Stimulated activated CD4-positive, alpha-beta T cell treated with anti-CD3 and anti-CD28 coated beads, Interleukin-1b, Interleukin-23, amount 100 ng/mL, for 48 hours (primary cell): Measurements from ENCODE around the gene PGS1.

ENCODE experiments used
- DNase-seq: peaks from one replicate; pipeline ENCODE4 v3.0.0-alpha.2; 2020

The PGS1 gene

GRCh38 chr17:78430892-78431691 is 52.6 kb downstream of the PGS1 start:
- DNase-seq: no peak

- no peak for DNase-seq
Measured at GRCh38 chr17:78431692-78431958, 53.2 kb downstream of the PGS1 start.

GRCh38 chr17:78432226-78433012 is 54.0 kb downstream of the PGS1 start:
- DNase-seq: no peak

DNA sequence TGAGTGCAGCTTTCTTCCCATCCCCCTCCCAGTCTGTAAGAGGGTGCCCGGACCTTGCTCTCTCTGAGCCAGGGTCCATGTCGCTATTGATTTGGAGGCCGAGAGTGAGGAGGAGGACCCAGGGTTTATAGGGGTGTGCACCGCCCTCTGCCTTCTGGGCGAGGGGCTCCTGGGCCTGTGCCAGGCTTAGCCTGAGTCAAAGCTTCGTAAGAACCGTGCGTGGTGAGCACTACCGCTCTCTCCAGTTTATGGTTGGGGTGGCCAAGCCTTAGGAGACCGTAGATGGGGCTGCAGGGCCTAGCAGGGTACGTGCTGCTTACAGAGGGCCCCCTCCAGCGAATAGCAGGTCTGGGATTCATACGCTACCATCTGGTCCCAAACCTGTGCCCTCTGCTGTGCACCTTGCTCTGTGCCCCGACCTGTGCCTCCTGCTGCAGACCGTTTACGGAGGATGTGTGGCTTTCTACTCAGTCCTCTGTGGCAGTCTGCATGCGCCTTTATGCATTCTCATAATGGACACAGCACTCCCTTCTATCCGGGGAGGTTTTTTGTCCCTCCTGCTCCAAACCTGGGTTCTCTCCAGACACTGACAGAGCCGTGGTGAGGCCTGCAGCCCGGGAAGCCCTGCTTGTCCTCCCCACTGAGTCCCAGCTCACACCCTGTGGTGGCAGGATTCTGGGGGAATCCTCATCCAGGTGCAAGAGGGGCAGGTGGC is 54.7 kb downstream of the PGS1 start:
- DNase-seq: no peak

GRCh38 chr17:78433780-78434335 is 55.4 kb downstream of the PGS1 start:
- DNase-seq: no peak

- DNase-seq: no peak
Measured at GRCh38 chr17:78434455-78435329, 56.2 kb downstream of the PGS1 start.

DNA sequence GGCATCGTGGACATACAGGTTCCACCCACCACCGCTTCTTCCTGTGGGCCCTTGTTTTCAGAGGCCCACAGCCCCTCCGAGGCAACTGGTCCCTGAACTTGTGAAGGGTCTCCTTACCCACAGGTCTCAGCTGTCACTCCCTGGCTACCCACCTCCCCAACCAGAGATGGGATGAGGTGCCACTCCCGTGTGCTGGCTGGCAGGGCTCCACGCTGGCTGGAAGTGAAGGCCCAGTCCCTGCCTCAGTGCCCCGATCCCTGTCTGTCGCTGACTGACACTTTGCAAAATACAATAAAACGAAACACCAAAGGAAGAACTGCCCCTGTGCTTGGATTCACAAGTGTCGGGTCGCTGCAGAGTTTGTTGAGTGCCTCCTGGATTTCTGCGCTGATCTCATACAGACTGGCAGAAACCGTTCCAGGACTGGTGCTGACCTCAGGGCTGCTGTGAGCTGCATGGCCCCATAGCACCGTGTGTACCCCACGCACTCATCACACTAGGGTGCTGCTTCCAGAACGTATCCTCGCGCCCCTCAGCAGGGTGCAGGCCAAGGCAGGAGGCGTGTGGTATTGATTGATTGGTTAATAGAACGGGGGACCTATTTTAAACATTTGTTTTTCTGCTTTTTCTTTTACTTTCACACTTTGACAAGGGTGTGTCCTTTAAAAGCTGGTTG is 57.0 kb downstream of the PGS1 start:
- no peak for DNase-seq

DNA sequence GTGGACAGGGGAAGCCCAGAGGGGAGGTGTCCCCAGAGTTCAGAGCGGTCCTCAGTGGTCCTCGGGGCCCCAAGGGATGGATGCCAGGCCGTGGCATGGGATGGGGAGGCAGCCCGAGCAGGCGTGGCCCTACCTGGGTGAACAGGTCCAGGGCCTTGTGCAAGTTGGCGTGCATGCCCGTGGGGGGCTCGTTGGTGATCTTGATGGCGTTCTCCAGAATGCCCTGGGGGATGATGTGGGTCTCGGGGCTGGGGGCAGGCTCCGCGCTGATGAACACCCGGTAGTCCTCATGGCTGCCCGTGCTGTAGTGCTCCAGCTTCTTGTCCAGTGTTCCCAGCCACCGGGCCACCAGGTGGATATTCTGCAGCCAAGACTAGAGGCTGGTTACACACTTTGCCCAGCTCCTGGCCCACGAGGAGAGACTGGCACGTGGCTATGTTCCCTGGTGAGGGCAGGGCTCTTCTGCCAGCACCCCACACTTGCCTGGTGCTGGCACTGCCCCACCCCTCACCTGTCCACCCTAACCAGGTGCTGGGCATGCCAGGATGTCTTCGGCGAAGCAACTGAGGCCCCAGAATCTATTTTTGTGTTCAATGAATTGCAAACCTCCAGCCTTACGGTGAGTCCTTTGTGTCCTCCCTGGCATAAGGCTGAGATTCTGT is 59.2 kb downstream of the PGS1 start:
- no peak for DNase-seq

GRCh38 chr17:78438271-78438691 is 59.8 kb downstream of the PGS1 start:
- DNase-seq: no peak

GRCh38 chr17:78438694-78439325 is 60.4 kb downstream of the PGS1 start:
- no peak for DNase-seq

DNA sequence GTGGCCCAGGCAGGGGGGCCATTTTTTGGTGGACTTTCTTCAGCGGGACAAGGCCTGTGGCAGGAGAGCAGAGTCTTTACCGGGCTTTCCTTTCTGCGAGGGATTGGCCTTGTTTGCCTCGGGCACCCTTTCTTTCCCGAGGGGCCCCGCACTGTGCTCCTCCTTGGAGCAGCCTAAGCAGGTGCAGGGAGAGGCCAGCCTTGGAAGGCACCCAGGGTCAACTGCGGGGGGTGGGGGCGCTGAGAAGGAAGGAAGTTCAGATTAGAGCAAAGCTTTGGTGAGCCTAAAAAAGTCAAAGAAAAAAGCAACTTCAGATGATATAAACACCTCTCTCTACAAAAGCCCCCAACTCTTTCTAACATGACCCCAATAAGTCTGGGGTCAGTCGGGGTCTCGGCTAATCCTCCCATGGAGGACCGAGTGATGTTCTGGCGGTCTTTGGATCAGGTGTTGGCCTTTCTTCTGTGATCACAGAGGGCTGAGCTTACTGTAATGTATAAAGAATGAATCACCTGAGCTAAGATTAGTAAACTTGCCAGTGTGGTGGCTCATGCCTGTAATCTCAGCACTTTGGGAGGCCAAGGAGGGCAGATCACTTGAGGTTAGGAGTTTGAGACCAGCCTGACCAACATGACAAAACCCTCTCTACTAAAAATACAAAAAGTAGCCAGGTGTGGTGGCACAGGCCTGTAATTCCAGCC is 63.0 kb downstream of the PGS1 start:
- no peak for DNase-seq

DNA sequence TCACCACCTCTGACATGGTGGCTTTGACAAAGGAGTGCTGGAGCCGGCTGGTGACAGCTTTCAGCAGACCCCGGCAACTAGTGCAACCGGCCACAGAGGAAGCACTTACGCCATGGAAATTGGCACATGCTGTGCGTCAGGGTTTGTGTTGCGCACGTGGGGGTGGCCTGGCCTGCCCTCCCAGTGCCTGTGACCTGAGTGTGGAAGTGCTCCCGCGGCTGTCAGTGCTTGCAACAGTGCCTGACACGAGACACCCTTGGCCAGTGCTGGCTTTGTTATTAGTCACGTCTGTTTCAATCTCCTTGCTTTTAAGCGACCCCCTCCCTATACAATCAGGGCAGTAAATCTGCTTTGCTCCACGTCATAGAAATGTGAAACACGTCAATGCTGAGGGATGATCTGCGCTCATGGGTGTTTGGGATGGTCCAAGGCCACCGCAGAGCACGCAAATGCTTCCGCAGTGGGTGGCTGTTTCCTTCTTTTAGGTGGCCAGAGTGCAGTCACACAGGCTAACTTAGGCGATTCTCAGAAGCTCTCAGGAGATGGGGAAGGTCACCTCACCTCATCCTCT is 64.3 kb downstream of the PGS1 start:
- no peak for DNase-seq

DNA sequence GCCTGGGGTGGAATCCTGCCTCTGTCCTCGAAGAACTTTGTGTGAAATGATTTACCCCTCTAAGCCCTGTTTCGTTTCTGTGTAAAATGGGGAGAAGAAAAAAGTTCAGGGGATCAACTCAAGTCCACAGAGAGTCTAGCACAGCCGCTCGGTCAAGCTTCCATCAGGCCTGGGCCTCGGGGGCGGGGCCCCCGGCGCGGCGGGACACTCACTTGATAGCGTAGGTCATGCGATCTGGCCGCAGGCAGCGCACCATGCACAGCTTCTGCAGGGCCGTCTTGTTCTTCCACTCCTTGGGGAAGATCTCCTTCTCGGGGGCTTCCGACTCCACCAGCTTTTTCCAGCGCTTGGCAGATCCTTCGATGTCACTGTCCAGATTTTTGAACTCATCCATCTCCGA is 65.9 kb downstream of the PGS1 start:
- no peak for DNase-seq

DNA sequence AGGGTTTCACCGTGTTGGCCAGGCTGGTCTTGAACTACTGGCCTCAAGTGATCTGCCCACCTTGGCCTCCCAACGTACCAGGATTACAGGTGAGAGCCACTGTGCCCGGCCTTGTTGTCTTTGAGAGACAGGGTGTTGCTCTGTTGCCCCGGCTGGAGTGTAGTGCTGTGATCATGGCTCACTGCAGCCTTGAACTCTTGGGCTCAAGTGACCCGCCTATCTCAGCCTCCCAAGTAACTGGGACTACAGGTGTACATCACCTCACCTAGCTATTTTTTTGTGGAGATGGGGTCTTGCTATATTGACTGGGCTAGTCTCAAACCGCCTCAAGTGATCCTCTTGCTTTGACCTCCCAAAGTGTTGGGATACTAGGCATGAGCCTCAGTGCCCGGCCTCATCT is 68.4 kb downstream of the PGS1 start:
- no peak for DNase-seq

GRCh38 chr17:78448356-78448993 is 70.0 kb downstream of the PGS1 start:
- DNase-seq: no peak

DNA sequence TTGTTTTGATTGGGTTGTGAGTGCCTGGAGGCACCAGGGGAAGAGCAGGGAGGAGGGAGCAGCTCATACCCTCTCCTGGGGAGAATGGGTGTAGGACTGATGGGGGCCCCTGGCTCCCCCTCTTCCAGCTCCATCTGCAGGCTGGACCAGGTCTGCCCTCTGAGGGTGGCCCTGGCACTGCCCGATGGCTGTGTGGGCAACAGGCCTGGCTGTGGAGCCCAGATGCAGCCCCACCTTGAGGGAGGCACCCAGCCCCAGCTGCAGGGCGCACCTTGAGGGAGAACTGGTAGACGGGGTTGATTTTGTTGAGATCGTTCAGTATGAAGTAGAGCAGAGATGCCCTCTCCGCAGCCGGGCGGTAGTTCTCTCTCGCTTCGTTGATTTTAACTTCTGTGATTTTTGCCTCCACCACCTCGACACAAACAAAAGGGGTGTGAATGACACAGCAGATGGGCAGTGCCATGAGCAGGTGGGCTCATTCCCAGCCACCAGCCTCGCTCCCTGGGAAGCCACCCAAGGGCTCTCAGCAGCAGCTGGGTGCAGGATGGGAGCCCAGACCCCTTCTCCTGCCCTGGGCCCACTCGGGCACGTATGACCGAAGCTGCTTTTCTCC is 71.6 kb downstream of the PGS1 start:
- DNase-seq: no peak

DNA sequence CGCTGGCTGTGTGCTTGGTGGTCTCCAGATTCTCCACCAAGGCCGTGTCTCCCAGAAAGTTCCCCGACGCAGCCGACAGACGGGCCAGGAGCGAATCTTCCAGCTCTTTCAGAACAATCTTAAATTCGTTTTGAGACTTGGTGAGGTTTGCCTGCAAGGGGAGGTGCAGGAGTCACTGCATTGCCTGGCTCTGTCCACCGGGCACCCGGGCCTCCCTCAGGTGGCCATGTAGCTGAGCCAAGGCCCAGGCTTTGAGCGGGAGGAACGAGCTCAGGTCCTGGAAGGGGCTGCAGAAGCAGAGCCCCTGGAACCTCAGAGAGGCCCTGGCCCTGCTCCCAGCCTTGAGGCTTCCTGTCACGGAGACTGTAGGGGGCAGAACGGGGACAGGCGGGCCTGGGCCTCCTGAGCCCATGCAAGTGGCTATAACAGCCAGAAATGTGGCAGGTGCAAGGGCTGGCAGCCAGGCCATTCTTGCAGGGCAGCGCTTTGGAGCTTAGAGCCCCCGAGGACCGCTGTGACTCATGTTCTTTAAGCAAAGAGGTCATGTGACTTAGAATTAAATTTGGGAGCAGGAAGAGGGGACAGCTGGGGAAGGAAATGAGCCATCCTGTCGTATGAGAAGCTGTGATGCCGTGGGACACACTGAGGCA is 72.4 kb downstream of the PGS1 start:
- DNase-seq: no peak

DNA sequence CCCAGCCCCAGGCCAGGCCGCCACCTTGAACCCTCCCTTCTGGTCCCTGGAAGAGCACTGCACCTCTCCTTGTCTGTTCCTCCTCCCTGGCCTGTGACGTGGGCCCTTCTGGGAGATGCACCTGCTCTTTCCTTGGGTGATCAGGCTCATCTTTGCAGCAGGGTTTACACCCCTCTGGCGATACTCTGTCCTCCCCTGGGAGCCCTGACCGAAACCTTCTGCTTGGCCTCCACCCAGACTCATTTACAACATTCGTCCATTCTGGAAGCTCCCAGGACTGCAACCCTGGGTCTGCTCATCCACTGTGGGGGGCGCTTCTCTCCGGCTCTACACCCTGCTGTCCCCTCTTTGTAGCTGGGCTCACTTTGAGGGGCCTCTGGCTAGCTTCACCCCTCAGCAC is 73.3 kb downstream of the PGS1 start:
- no peak for DNase-seq
